ENCODE measurements around the gene TYMP.

- TF ChIP-seq, protein P1, sequence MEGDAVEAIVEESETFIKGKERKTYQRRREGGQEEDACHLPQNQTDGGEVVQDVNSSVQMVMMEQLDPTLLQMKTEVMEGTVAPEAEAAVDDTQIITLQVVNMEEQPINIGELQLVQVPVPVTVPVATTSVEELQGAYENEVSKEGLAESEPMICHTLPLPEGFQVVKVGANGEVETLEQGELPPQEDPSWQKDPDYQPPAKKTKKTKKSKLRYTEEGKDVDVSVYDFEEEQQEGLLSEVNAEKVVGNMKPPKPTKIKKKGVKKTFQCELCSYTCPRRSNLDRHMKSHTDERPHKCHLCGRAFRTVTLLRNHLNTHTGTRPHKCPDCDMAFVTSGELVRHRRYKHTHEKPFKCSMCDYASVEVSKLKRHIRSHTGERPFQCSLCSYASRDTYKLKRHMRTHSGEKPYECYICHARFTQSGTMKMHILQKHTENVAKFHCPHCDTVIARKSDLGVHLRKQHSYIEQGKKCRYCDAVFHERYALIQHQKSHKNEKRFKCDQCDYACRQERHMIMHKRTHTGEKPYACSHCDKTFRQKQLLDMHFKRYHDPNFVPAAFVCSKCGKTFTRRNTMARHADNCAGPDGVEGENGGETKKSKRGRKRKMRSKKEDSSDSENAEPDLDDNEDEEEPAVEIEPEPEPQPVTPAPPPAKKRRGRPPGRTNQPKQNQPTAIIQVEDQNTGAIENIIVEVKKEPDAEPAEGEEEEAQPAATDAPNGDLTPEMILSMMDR (IDR thresholded peaks at IDR 0.05): no peak
- no peak for TF ChIP-seq POLR2A (IDR thresholded peaks at IDR 0.05; ENCODE audit: low read depth)
Measured at GRCh38 chr22:50568626-50569025, 38.8 kb upstream of the TYMP start.
